Transverse colon (tissue), 4 donors: ENCODE data around the gene RPS2. TPM values are rescaled to one million over a fixed set of nuclear protein-coding genes. Genes with fewer than 3 reads are reported as not detected.

Source experiments
- DNase-seq: peaks from one replicate; pipeline ENCODE4 v3.0.0-alpha.2; 2019
- H3K27ac ChIP-seq, 4 donors: fragments of 200-600 bp; sonication (generic); 2 replicates each; pipeline ENCODE4 v1.5.1; 2016 to 2018; ENCODE audit warnings: inconsistent platforms in 4 of 4
- H3K27me3 ChIP-seq: fragments of 200-600 bp; sonication (generic); 2 replicates; pipeline ENCODE4 v1.5.1; 2017; ENCODE audit warnings: inconsistent platforms
- H3K36me3 ChIP-seq, 4 donors: fragments of 200-600 bp; sonication (generic); 2 replicates each; pipeline ENCODE4 v1.5.1; 2017 to 2019; ENCODE audit warnings: inconsistent platforms in 4 of 4
- H3K4me1 ChIP-seq, 4 donors: fragments of 200-600 bp; sonication (generic); 2 replicates each; pipeline ENCODE4 v1.5.1; 2017 to 2020; ENCODE audit warnings: inconsistent platforms in 4 of 4
- H3K4me3 ChIP-seq, 4 donors: fragments of 200-600 bp; sonication (generic); 1 replicate in 1 of 4; 2 replicates in 3 of 4; pipeline versions ENCODE4 v1.5.1 to v1.6.1; 2017 to 2019; ENCODE audit warnings: inconsistent platforms in 4 of 4
- H3K9me3 ChIP-seq, 2 donors: fragments of 200-600 bp; sonication (generic); 2 replicates each; pipeline ENCODE4 v1.5.1; 2017 to 2019; ENCODE audit warnings: inconsistent platforms in 2 of 2
- EP300 ChIP-seq: sonication (generic); formaldehyde crosslinking; IDR thresholded peaks from one replicate; pipeline ENCODE4 v1.6.1; 2017; ENCODE audit warnings: antibody characterized with exemption, low read depth
- POLR2A ChIP-seq: fragments of 450-650 bp; IDR thresholded peaks from one replicate; pipeline ENCODE4 v1.6.1; 2016; ENCODE audit warnings: antibody characterized with exemption, mild to moderate bottlenecking, moderate library complexity
- POLR2AphosphoS5 ChIP-seq, 3 donors: sonication (generic); formaldehyde crosslinking; IDR thresholded peaks; one replicate each; pipeline ENCODE4 v1.6.1; 2016; ENCODE audit warnings: antibody characterized with exemption in 3 of 3
- WGBS, 2 donors: methylation state at CpG; one replicate each; pipeline ENCODE4 v1.1.5; 2018; ENCODE audit warnings: low coverage in 1 of 2; 5-methylcytosine and 5-hydroxymethylcytosine counted together
- in situ Hi-C, 4 donors: fragments of 200-750 bp; cut with MboI; loops; one replicate each; pipeline versions ENCODE4 v1.15.0 to v1.15.1; 2017; ENCODE audit warnings: low sequenced_read_pairs in 3 of 4, low pct_ligation_motif_present in 1 of 4, low pct_unique_long_range_greater_than_20kb in 1 of 4
- intact Hi-C: fragments of 100-400 bp; cut with DNase I; formaldehyde crosslinking; loops from one replicate; pipeline ENCODE4 v1.15.1; 2023; ENCODE audit warnings: low total_unique reads
- total RNA-seq, 4 donors: library from RNA; depleted of rRNA; stranded (reverse); fragments of >200 nt; gene quantifications; one replicate each; pipeline ENCODE4 v1.1.0, GENCODE V29; 2016
- TF ChIP-seq, protein P1 (sequence below), 5 experiments: fragments of 200-600 bp in 3 of 5; fragments of 450-650 bp in 2 of 5; sonication (generic) in 3 of 5; IDR thresholded peaks; 1 replicate in 2 of 5; 2 replicates in 3 of 5; pipeline ENCODE4 v1.5.1; 2016 to 2017; ENCODE audit warnings: antibody characterized with exemption in 5 of 5, inconsistent platforms in 3 of 5, mild to moderate bottlenecking in 2 of 5, moderate library complexity in 1 of 5

The RPS2 gene
- total RNA-seq, 4 donors from 2014 or later, result 896 to 2,085 (median 1,613) TPM

DNA sequence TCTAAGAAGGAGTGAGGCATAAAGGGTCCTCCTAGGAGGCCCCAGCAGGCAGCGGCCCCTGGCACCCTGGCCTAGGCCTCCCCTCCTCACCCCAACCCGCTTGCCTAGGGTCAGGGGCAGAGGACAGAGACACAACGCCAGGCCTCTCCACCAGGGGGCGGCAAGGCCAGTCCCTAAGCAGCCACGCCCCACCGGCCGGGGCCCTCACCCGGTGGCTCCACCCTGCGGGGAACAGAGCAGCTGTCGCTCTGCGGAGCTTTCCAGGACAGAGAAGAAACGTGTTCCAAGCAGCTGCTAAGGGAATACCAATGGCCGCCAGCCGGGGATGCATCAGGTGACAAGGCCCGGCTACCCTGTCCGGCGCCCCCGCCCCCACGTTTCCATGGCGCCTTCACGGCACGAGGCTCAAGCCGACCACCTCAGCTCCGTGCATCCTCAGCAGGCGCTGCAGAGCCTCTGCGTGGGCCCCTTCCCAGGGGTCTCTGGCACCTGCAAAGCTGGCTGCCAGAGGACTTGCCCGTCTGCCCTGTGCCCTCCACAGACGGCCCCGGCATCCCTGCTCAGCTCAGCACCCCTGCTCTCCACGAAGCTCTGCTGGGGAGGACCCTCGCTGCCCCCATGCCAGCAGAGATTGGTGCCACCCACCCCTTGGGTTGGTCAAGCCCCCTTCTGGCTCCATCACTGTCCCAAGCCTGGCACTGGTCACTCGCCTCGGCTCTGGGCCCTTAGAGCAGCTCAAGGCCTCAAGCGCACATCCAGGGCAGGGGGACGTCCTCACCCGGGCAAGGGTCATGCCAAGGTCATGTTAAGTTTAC, 39.4 kb upstream of the RPS2 start:
- intact Hi-C loops, result loop anchor here (10.0 kb wide), 1 partner anchor 231 kb away; the partner anchor contains the start of gene DNASE1L2
- peak overlapping the region; percentile 52 to 79 (median 62) for H3K27ac ChIP-seq
- peaks cover 29 to 50% (median 40%) of the 10 kb centered on the region in 4 donors for H3K4me1 ChIP-seq

DNA sequence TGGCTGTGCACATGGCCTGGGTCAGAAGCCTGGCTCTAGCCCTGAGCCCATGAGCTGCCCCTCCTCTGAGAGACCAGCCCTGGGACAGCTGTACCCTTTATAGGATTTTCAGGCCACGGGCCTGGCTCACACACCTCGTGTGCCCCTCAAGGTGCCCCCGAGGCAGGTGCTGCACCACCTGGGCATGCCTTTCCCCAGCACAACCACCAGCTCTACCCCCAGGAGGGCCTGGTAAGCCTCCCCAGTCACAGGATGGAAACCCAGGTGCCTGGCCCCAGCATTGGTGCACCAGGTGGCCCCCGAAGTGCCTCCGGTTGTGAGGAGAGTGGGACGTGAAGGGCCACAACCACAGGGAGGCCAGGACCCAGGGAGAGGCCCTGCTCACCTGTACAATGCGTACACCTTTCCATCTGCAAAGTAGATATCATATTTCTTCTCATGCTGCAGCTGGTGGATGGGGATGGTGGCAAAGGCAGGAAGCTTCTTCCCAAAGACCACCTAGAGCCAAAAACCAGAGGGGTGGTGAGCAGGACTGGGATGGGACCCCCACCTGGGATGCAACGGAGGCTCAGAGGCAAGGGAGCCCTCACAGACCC, 38.7 kb upstream of the RPS2 start:
- no peak for DNase-seq
- no peaks in the 10 kb centered on the region for H3K9me3 ChIP-seq
- in situ Hi-C loops (loop anchor here in 1 of 4 donors (25.0 kb wide), 1 partner anchor 134 kb away; the partner anchor contains the start of genes PKD1 and RAB26), intact Hi-C loops (loop anchor here (10.0 kb wide), 1 partner anchor 231 kb away; the partner anchor contains the start of gene DNASE1L2)
- 84% methylated on average over 8 of the region's 8 CpGs; no CpG with 5 or more reads in 1 of the 2 donors for WGBS, 2 donors
- no peak overlapping the region for H3K4me3 ChIP-seq
- H3K27me3 ChIP-seq, result no peaks in the 10 kb centered on the region
- H3K36me3 ChIP-seq, result peaks cover 0 to 40% (median 25%) of the 10 kb centered on the region in 4 donors
- peaks cover 25 to 43% (median 34%) of the 10 kb centered on the region in 4 donors for H3K4me1 ChIP-seq
- TF ChIP-seq POLR2A, result no peak
- no peak for TF ChIP-seq EP300
- no peak for TF ChIP-seq POLR2AphosphoS5 (IDR thresholded peaks at IDR 0.05)
- TF ChIP-seq, protein P1, sequence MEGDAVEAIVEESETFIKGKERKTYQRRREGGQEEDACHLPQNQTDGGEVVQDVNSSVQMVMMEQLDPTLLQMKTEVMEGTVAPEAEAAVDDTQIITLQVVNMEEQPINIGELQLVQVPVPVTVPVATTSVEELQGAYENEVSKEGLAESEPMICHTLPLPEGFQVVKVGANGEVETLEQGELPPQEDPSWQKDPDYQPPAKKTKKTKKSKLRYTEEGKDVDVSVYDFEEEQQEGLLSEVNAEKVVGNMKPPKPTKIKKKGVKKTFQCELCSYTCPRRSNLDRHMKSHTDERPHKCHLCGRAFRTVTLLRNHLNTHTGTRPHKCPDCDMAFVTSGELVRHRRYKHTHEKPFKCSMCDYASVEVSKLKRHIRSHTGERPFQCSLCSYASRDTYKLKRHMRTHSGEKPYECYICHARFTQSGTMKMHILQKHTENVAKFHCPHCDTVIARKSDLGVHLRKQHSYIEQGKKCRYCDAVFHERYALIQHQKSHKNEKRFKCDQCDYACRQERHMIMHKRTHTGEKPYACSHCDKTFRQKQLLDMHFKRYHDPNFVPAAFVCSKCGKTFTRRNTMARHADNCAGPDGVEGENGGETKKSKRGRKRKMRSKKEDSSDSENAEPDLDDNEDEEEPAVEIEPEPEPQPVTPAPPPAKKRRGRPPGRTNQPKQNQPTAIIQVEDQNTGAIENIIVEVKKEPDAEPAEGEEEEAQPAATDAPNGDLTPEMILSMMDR (IDR thresholded peaks at IDR 0.05), result no peak
- peak overlapping the region in 1 of 4 donors; percentile 79 for H3K27ac ChIP-seq

More for the DNA sequence above, 39.4 kb upstream of the RPS2 start:
- Histone ChIP-seq H3K36me3 (peaks cover 0 to 34% (median 23%) of the 10 kb centered on the region in 4 donors), H3K9me3 (no peaks in the 10 kb centered on the region), H3K27me3 (no peaks in the 10 kb centered on the region), H3K4me3 (peak overlapping the region in 1 of 4 donors; percentile 4)
- 40% methylated on average over 26 of the region's 36 CpGs; no CpG with 5 or more reads in 1 of the 2 donors for whole genome bisulfite sequencing, 2 donors
- in situ Hi-C loops, result loop anchor here in 1 of 4 donors (25.0 kb wide), 1 partner anchor 133 kb away; the partner anchor contains the start of genes PKD1 and RAB26
- DNase-seq, result peak; percentile 95
- TF ChIP-seq POLR2A, result no peak
- TF ChIP-seq, protein P1 (IDR thresholded peaks at IDR 0.05), result peak; percentile 94 to 99 (median 97)
- no peak for TF ChIP-seq EP300
- TF ChIP-seq POLR2AphosphoS5 (IDR thresholded peaks at IDR 0.05), result peak in 2 of 3 donors; percentile 26 to 47

DNA sequence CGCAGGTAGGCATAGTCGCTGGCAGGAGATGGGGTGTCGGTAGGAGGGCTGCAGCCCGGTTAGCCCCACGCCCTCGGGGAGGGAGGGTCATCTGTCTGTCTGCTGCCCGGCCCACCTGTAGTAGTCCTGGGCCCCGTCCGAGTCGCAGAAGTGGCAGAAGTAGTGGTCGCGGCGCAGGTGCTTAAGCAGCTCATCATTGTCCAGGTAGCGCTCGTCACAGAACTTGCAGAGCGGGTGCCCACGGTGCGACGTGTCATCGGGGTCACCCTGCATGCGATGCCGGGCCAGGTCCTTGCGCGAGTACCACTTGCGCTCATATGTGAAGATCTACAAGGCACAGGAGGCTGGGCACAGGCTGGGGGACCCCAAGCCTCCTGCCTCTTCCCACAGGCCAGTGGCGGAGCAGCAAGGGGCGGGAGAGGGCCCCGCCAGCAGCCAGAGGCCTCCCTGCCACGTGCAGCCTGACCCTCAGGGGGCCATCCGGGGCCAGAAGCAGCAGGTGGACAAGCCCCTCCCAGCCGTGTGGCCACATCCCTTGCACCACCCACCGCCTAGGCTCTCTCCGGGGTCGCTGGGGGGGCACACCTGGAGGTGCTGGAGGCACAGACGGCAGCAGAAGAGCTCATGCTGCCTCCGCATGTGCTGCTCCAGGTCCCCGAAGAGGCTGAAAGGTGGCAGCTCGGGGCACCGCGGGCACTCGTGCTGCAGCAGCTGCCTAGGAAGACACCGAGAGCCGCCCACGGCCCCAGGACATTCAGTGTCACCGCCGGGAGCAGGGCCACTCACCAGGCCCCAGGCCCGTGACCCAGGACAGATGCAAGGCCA, 38.0 kb upstream of the RPS2 start:
- H3K9me3 ChIP-seq, result no peaks in the 10 kb centered on the region
- no peaks in the 10 kb centered on the region for H3K27me3 ChIP-seq
- in situ Hi-C loops, result loop anchor here in 1 of 4 donors (25.0 kb wide), 1 partner anchor 135 kb away; the partner anchor contains the start of genes PKD1 and RAB26
- DNase-seq, result no peak
- peaks cover 0 to 45% (median 28%) of the 10 kb centered on the region in 4 donors for H3K36me3 ChIP-seq
- H3K4me1 ChIP-seq, result peaks cover 19 to 36% (median 27%) of the 10 kb centered on the region in 4 donors
- TF ChIP-seq POLR2A (no peak), POLR2AphosphoS5 (IDR thresholded peaks at IDR 0.05) (no peak), EP300 (no peak)
- TF ChIP-seq, protein P1 (IDR thresholded peaks at IDR 0.05), result no peak
- intact Hi-C loops, result loop anchor here (10.0 kb wide), 1 partner anchor 232 kb away; the partner anchor contains the start of gene DNASE1L2
- 95% methylated on average over 40 of the region's 47 CpGs; no CpG with 5 or more reads in 1 of the 2 donors for WGBS, 2 donors
- no peak overlapping the region for H3K27ac ChIP-seq
- H3K4me3 ChIP-seq, result no peak overlapping the region
